CD4-positive, alpha-beta memory T cell (primary cell): ENCODE data around the gene PLCL2. TPM values are rescaled to one million over a fixed set of nuclear protein-coding genes. Genes with fewer than 3 reads are reported as not detected.

ENCODE experiments used
- CTCF ChIA-PET: fragments of 350-600 bp; sonication (Branson Sonifier 250); formaldehyde crosslinking; loops from one replicate; lab custom pipeline; 2021; ENCODE audit warnings: inconsistent platforms; ENCODE audit not compliant: partially characterized antibody; lab: Charles Lee
- POLR2A ChIA-PET: fragments of 350-600 bp; sonication (Branson Sonifier 250); formaldehyde crosslinking; loops from one replicate; lab custom pipeline; 2021; ENCODE audit not compliant: partially characterized antibody; lab: Charles Lee
- DNase-seq, 5 donors: peaks; one replicate each; pipeline versions ENCODE4 v3.0.0 to v3.0.0-alpha.2; 2020 to 2022; ENCODE audit warnings: mixed read lengths in 1 of 5
- H3K27ac ChIP-seq: one replicate; pipeline ENCODE4 v1.7.0; 2013; ENCODE audit warnings: low read depth, low read length
- H3K27me3 ChIP-seq: 2 replicates; pipeline ENCODE4 v1.7.0; 2013; ENCODE audit warnings: mild to moderate bottlenecking, low read length, moderate library complexity; ENCODE audit not compliant: insufficient read depth
- H3K36me3 ChIP-seq: 2 replicates; pipeline ENCODE4 v1.7.0; 2013; ENCODE audit warnings: mild to moderate bottlenecking, low read length, moderate library complexity; ENCODE audit not compliant: insufficient read depth
- H3K4me1 ChIP-seq: 2 replicates; pipeline ENCODE4 v1.7.0; 2013; ENCODE audit warnings: mild to moderate bottlenecking, low read length, moderate library complexity; ENCODE audit not compliant: insufficient read depth
- H3K4me3 ChIP-seq, 2 donors: one replicate each; pipeline ENCODE4 v1.7.0; 2013; ENCODE audit warnings: low read length in 2 of 2, mild to moderate bottlenecking in 1 of 2
- H3K9me3 ChIP-seq, 2 donors: one replicate each; pipeline ENCODE4 v1.7.0; 2013; ENCODE audit warnings: low read length in 2 of 2, control low read depth in 1 of 2; ENCODE audit not compliant: control insufficient read depth in 1 of 2
- H3K27ac Mint-ChIP-seq, 7 donors: one replicate each; pipeline ENCODE4 v1.8.0; 2020 to 2021; ENCODE audit warnings: mixed read lengths in 7 of 7, mild to moderate bottlenecking in 6 of 7, inconsistent platforms in 3 of 7, moderate library complexity in 3 of 7
- H3K27me3 Mint-ChIP-seq, 2 donors: one replicate each; pipeline ENCODE4 v1.8.0; 2020 to 2021; ENCODE audit warnings: mixed read lengths in 2 of 2
- H3K36me3 Mint-ChIP-seq, 2 donors: one replicate each; pipeline ENCODE4 v1.8.0; 2020 to 2021; ENCODE audit warnings: mixed read lengths in 2 of 2, inconsistent platforms in 1 of 2, mild to moderate bottlenecking in 1 of 2
- H3K4me1 Mint-ChIP-seq, 4 donors: one replicate each; pipeline ENCODE4 v1.8.0; 2020 to 2021; ENCODE audit warnings: mixed read lengths in 4 of 4, mild to moderate bottlenecking in 1 of 4
- H3K4me3 Mint-ChIP-seq, 8 donors: one replicate each; pipeline ENCODE4 v1.8.0; 2020 to 2021; ENCODE audit warnings: mixed read lengths in 8 of 8, mild to moderate bottlenecking in 7 of 8, moderate library complexity in 6 of 8, inconsistent platforms in 3 of 8
- H3K9me3 Mint-ChIP-seq, 8 donors: one replicate each; pipeline ENCODE4 v1.8.0; 2020 to 2021; ENCODE audit warnings: mixed read lengths in 8 of 8, mild to moderate bottlenecking in 5 of 8, inconsistent platforms in 3 of 8, moderate library complexity in 1 of 8
- intact Hi-C: fragments of 100-400 bp; cut with micrococcal nuclease; formaldehyde crosslinking; loops from one replicate; pipeline ENCODE4 v1.15.1; 2023
- polyA plus RNA-seq, 2 donors: library from polyadenylated mRNA; unstranded; fragments of 300-500 nt; fragmentation: Illumina TruSeq; gene quantifications; one replicate each; pipeline ENCODE4 v1.2.3, GENCODE V29; 2021
- total RNA-seq, 2 experiments: library from RNA; stranded (reverse); gene quantifications; one replicate each; pipeline ENCODE4 v1.2.3, GENCODE V29; 2021

PLCL2 gene
- total and polyA plus RNA-seq, 4 experiments from 2014 or later: 64.5 to 89.4 (median 68.1) TPM

DNA sequence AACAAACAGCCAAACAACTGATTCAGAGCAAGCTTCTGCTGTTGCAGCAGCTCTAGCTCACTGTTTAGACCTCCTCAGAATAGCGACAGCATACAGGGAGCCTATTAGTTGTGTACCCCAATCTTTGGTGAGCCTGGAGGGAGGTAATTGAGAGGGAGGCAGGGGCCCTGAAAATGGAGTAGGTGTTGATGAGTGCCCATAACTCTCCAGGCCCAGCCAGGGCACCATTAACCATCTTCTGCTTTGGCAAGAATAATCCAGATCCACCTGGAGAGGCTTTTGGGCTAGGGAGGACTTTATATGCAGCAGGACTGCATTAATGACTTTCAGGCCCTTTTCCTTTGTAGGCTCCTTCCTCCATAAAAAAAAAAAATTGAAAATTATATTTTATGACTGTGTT, 20.9 kb downstream of the PLCL2 start:
- Histone ChIP-seq H3K9me3 (no peaks in the 10 kb centered on the region), H3K4me3 (no peak overlapping the region), H3K4me1 (peaks cover 98% of the 10 kb centered on the region), H3K27me3 (no peaks in the 10 kb centered on the region), H3K36me3 (no peaks in the 10 kb centered on the region), H3K27ac (no peak overlapping the region)
- Mint-ChIP-seq H3K4me3 (peak overlapping the region in 6 of 8 donors; percentile 44 to 75 (median 60)), H3K9me3 (peaks cover 0 to 3% (median 0%) of the 10 kb centered on the region in 8 donors), H3K4me1 (peaks cover 75 to 94% (median 83%) of the 10 kb centered on the region in 4 donors), H3K36me3 (peaks cover 0 to 3% of the 10 kb centered on the region in 2 donors), H3K27me3 (no peaks in the 10 kb centered on the region), H3K27ac (peak overlapping the region; percentile 44 to 95 (median 83))
- ChIA-PET POLR2A (interaction anchor here (0.6 to 1.6 kb wide), 3 partner anchors 12 to 37 kb away, joined by 3 to 6 read pairs (median 4); partner anchors contain the start of gene PLCL2), CTCF (interaction anchor here (1.0 kb wide), 1 partner anchor 19 kb away, joined by 3 read pairs; no protein-coding TSS in a partner anchor)
- DNase-seq: no peak
- intact Hi-C loops: loop anchor here (5.0 kb wide), 1 partner anchor 87 kb away; no protein-coding TSS in a partner anchor

- Histone ChIP-seq H3K27me3 (no peaks in the 10 kb centered on the region), H3K9me3 (no peaks in the 10 kb centered on the region), H3K4me1 (peaks cover 93% of the 10 kb centered on the region), H3K27ac (no peak overlapping the region), H3K4me3 (no peak overlapping the region), H3K36me3 (no peaks in the 10 kb centered on the region)
- DNase-seq: peak in 2 of 5 donors; percentile 40 to 60
- Mint-ChIP-seq H3K27ac (peak overlapping the region in 6 of 7 donors; percentile 42 to 85 (median 52)), H3K9me3 (peaks cover 0 to 1% (median 0%) of the 10 kb centered on the region in 8 donors), H3K4me1 (peaks cover 66 to 90% (median 76%) of the 10 kb centered on the region in 4 donors), H3K36me3 (peaks cover 0 to 3% of the 10 kb centered on the region in 2 donors), H3K27me3 (no peaks in the 10 kb centered on the region), H3K4me3 (peak overlapping the region in 7 of 8 donors; percentile 25 to 80 (median 62))
- intact Hi-C loops: loop anchor here (5.0 kb wide), 1 partner anchor 86 kb away; no protein-coding TSS in a partner anchor
- POLR2A ChIA-PET: interaction anchor here (1.4 to 1.6 kb wide), 2 partner anchors 12 to 22 kb away, joined by 4 to 6 read pairs; partner anchors contain the start of gene PLCL2
- CTCF ChIA-PET: no interaction called here
These were observed 21.9 kb downstream of the PLCL2 start for GRCh38 chr3:16906682-16907081.

GRCh38 chr3:16907243-16907642, 22.5 kb downstream of the PLCL2 start:
- peak overlapping the region; percentile 40 for H3K27ac ChIP-seq
- ChIA-PET CTCF (no interaction called here), POLR2A (interaction anchor here (0.6 to 2.0 kb wide), 3 partner anchors 21 to 23 kb away, joined by 3 to 6 read pairs (median 6); partner anchors contain the start of gene PLCL2)
- no peak overlapping the region for H3K4me3 ChIP-seq
- intact Hi-C loops: loop anchor here (5.0 kb wide), 1 partner anchor 85 kb away; no protein-coding TSS in a partner anchor
- H3K9me3 ChIP-seq: no peaks in the 10 kb centered on the region
- H3K36me3 Mint-ChIP-seq: peaks cover 0 to 3% of the 10 kb centered on the region in 2 donors
- H3K27ac Mint-ChIP-seq: peak overlapping the region; percentile 42 to 85 (median 57)
- H3K27me3 Mint-ChIP-seq: no peaks in the 10 kb centered on the region
- H3K4me1 ChIP-seq: peaks cover 93% of the 10 kb centered on the region
- peaks cover 0 to 1% (median 0%) of the 10 kb centered on the region in 8 donors for H3K9me3 Mint-ChIP-seq
- no peaks in the 10 kb centered on the region for H3K27me3 ChIP-seq
- no peak for DNase-seq
- H3K4me3 Mint-ChIP-seq: peak overlapping the region; percentile 36 to 80 (median 63)
- peaks cover 62 to 90% (median 70%) of the 10 kb centered on the region in 4 donors for H3K4me1 Mint-ChIP-seq
- H3K36me3 ChIP-seq: no peaks in the 10 kb centered on the region

- Mint-ChIP-seq H3K27me3 (no peaks in the 10 kb centered on the region), H3K27ac (peak overlapping the region; percentile 35 to 87 (median 63)), H3K9me3 (peaks cover 0 to 1% (median 0%) of the 10 kb centered on the region in 8 donors), H3K36me3 (peaks cover 4 to 6% of the 10 kb centered on the region in 2 donors), H3K4me3 (peak overlapping the region in 5 of 8 donors; percentile 16 to 64 (median 58)), H3K4me1 (peaks cover 64 to 90% (median 71%) of the 10 kb centered on the region in 4 donors)
- intact Hi-C loops: loop anchor here (5.0 kb wide), 1 partner anchor 84 kb away; no protein-coding TSS in a partner anchor
- Histone ChIP-seq H3K27ac (no peak overlapping the region), H3K4me1 (peaks cover 93% of the 10 kb centered on the region), H3K36me3 (no peaks in the 10 kb centered on the region), H3K9me3 (no peaks in the 10 kb centered on the region), H3K27me3 (no peaks in the 10 kb centered on the region), H3K4me3 (no peak overlapping the region)
- POLR2A ChIA-PET: interaction anchor here (1.6 to 2.0 kb wide), 2 partner anchors 19 to 24 kb away, joined by 5 to 6 read pairs; partner anchors contain the start of gene PLCL2
- CTCF ChIA-PET: interaction anchor here (0.7 to 1.3 kb wide), 2 partner anchors 24 to 115 kb away, joined by 3 to 5 read pairs; partner anchors contain the start of gene PLCL2
- no peak for DNase-seq
These were observed 23.5 kb downstream of the PLCL2 start for GRCh38 chr3:16908016-16908807.

GRCh38 chr3:16908896-16909295, 24.1 kb downstream of the PLCL2 start:
- peaks cover 89% of the 10 kb centered on the region for H3K4me1 ChIP-seq
- POLR2A ChIA-PET: interaction anchor here (0.7 to 2.0 kb wide), 3 partner anchors 19 to 66 kb away, joined by 3 to 6 read pairs (median 5); partner anchors contain the start of gene PLCL2
- intact Hi-C loops: loop anchor here (5.0 kb wide), 1 partner anchor 83 kb away; no protein-coding TSS in a partner anchor

GRCh38 chr3:16909802-16910201, 25.0 kb downstream of the PLCL2 start:
- no peaks in the 10 kb centered on the region for H3K9me3 ChIP-seq
- H3K27me3 ChIP-seq: no peaks in the 10 kb centered on the region
- ChIA-PET POLR2A (interaction anchor here (1.6 kb wide), 1 partner anchor 20 kb away, joined by 5 read pairs; no protein-coding TSS in a partner anchor), CTCF (no interaction called here)
- Mint-ChIP-seq H3K27ac (peak overlapping the region in 6 of 7 donors; percentile 46 to 95 (median 50)), H3K9me3 (peaks cover 0 to 1% (median 0%) of the 10 kb centered on the region in 8 donors), H3K36me3 (peaks cover 3 to 4% of the 10 kb centered on the region in 2 donors), H3K27me3 (no peaks in the 10 kb centered on the region), H3K4me1 (peaks cover 53 to 83% (median 64%) of the 10 kb centered on the region in 4 donors), H3K4me3 (peak overlapping the region in 5 of 8 donors; percentile 44 to 72 (median 53))
- peaks cover 84% of the 10 kb centered on the region for H3K4me1 ChIP-seq
- no peak overlapping the region for H3K4me3 ChIP-seq
- intact Hi-C loops: loop anchor here (5.0 kb wide), 1 partner anchor 82 kb away; no protein-coding TSS in a partner anchor
- H3K27ac ChIP-seq: no peak overlapping the region
- H3K36me3 ChIP-seq: no peaks in the 10 kb centered on the region
- no peak for DNase-seq

More at GRCh38 chr3:16908896-16909295, 24.1 kb downstream of the PLCL2 start:
- no peak overlapping the region for H3K4me3 ChIP-seq
- H3K4me3 Mint-ChIP-seq: peak overlapping the region in 3 of 8 donors; percentile 16 to 64 (median 58)
- peaks cover 4 to 6% of the 10 kb centered on the region in 2 donors for H3K36me3 Mint-ChIP-seq
- peaks cover 60 to 87% (median 67%) of the 10 kb centered on the region in 4 donors for H3K4me1 Mint-ChIP-seq
- no peaks in the 10 kb centered on the region for H3K27me3 Mint-ChIP-seq
- no peaks in the 10 kb centered on the region for H3K27me3 ChIP-seq
- peak overlapping the region; percentile 51 to 87 (median 79) for H3K27ac Mint-ChIP-seq
- no peaks in the 10 kb centered on the region for H3K9me3 ChIP-seq
- peaks cover 0 to 1% (median 0%) of the 10 kb centered on the region in 8 donors for H3K9me3 Mint-ChIP-seq
- CTCF ChIA-PET: interaction anchor here (0.7 to 1.3 kb wide), 2 partner anchors 25 to 114 kb away, joined by 3 to 5 read pairs; partner anchors contain the start of gene PLCL2
- H3K27ac ChIP-seq: no peak overlapping the region
- no peak for DNase-seq
- H3K36me3 ChIP-seq: no peaks in the 10 kb centered on the region
